Measurements from ENCODE around the gene ATXN3L.

- TF ChIP-seq CTCF (IDR thresholded peaks at IDR 0.05) (no peak), POLR2A (IDR thresholded peaks at IDR 0.05; ENCODE audit: low read depth) (no peak), POLR2AphosphoS5 (IDR thresholded peaks at IDR 0.05) (no peak), EP300 (IDR thresholded peaks at IDR 0.05) (no peak)
Measured at GRCh38 chrX:13305108-13305507, 14.7 kb downstream of the ATXN3L start.
